ENCODE data around the gene TMEM79. TPM values are rescaled to one million over a fixed set of nuclear protein-coding genes. Genes with fewer than 3 reads are reported as not detected.

Gene TMEM79
- total RNA-seq, 1 experiment from 2014 or later, result 6.1 TPM

- Histone ChIP-seq H4K20me1 (ENCODE audit: insufficient read depth, low read depth, low read length) (peaks cover 25% of the 10 kb centered on the region; the same call in 1 of the 2 replicates), H3K27me3 (ENCODE audit: low read length) (no peaks in the 10 kb centered on the region), H3K27ac (ENCODE audit: low read length) (no peak overlapping the region), H2AFZ (ENCODE audit: low read length) (no peak overlapping the region), H3K4me3 (ENCODE audit: low read length) (peak overlapping the region; percentile 74), H3K9me3 (ENCODE audit: low read length) (no peaks in the 10 kb centered on the region), H3K4me2 (ENCODE audit: low read depth, low read length, poor library complexity, severe bottlenecking) (peak overlapping the region; percentile 70), H3K79me2 (ENCODE audit: low read length) (peaks cover 56% of the 10 kb centered on the region), H3K4me1 (ENCODE audit: low read length) (peaks cover 24% of the 10 kb centered on the region), H3K36me3 (ENCODE audit: insufficient read depth, low read length) (peaks cover 16% of the 10 kb centered on the region; the same call in 1 of the 2 replicates), H3K9ac (ENCODE audit: low read length) (peak overlapping the region; percentile 94), H3K9me2 (replicated peaks; ENCODE audit: insufficient read depth, low read length) (no peaks in the 10 kb centered on the region)
- no peak for DNase-seq
Measured at GRCh38 chr1:156283521-156283920, 604 bp upstream of the TMEM79 start.

- no peaks in the 10 kb centered on the region for H3K9me3 ChIP-seq (ENCODE audit: low read length)
Measured at GRCh38 chr1:156284757-156285156, 632 bp downstream of the TMEM79 start.

GRCh38 chr1:156285437-156285836 lies 1.3 kb downstream of the TMEM79 start:
- Histone ChIP-seq H3K27me3 (ENCODE audit: low read length) (no peaks in the 10 kb centered on the region), H3K9me2 (replicated peaks; ENCODE audit: insufficient read depth, low read length) (no peaks in the 10 kb centered on the region), H3K9me3 (ENCODE audit: low read length) (no peaks in the 10 kb centered on the region), H2AFZ (ENCODE audit: low read length) (no peak overlapping the region), H4K20me1 (ENCODE audit: insufficient read depth, low read depth, low read length) (peaks cover 14% of the 10 kb centered on the region; the same call in 1 of the 2 replicates), H3K27ac (ENCODE audit: low read length) (no peak overlapping the region), H3K36me3 (ENCODE audit: insufficient read depth, low read length) (peaks cover 7% of the 10 kb centered on the region; the same call in 1 of the 2 replicates), H3K4me2 (ENCODE audit: low read depth, low read length, poor library complexity, severe bottlenecking) (no peak overlapping the region), H3K4me3 (ENCODE audit: low read length) (no peak overlapping the region), H3K4me1 (ENCODE audit: low read length) (peaks cover 22% of the 10 kb centered on the region), H3K79me2 (ENCODE audit: low read length) (peaks cover 36% of the 10 kb centered on the region), H3K9ac (ENCODE audit: low read length) (no peak overlapping the region)
- DNase-seq, result no peak

More at GRCh38 chr1:156284757-156285156, 632 bp downstream of the TMEM79 start:
- no peak overlapping the region for H3K9ac ChIP-seq (ENCODE audit: low read length)
- H3K79me2 ChIP-seq (ENCODE audit: low read length), result peaks cover 43% of the 10 kb centered on the region
- H3K36me3 ChIP-seq (ENCODE audit: insufficient read depth, low read length), result peaks cover 11% of the 10 kb centered on the region; the same call in 1 of the 2 replicates
- no peak for DNase-seq
- no peaks in the 10 kb centered on the region for H3K27me3 ChIP-seq (ENCODE audit: low read length)
- no peak overlapping the region for H3K27ac ChIP-seq (ENCODE audit: low read length)
- no peak overlapping the region for H2AFZ ChIP-seq (ENCODE audit: low read length)
- H3K4me2 ChIP-seq (ENCODE audit: low read depth, low read length, poor library complexity, severe bottlenecking), result no peak overlapping the region
- no peak overlapping the region for H3K4me3 ChIP-seq (ENCODE audit: low read length)
- no peaks in the 10 kb centered on the region for H3K9me2 ChIP-seq (replicated peaks; ENCODE audit: insufficient read depth, low read length)
- peaks cover 20% of the 10 kb centered on the region; the same call in 1 of the 2 replicates for H4K20me1 ChIP-seq (ENCODE audit: insufficient read depth, low read depth, low read length)
- peaks cover 24% of the 10 kb centered on the region for H3K4me1 ChIP-seq (ENCODE audit: low read length)

- no peak overlapping the region for H3K9ac ChIP-seq (ENCODE audit: low read length)
- H3K79me2 ChIP-seq (ENCODE audit: low read length), result peaks cover 30% of the 10 kb centered on the region
- H3K36me3 ChIP-seq (ENCODE audit: insufficient read depth, low read length), result peaks cover 7% of the 10 kb centered on the region; the same call in 1 of the 2 replicates
- no peaks in the 10 kb centered on the region for H3K27me3 ChIP-seq (ENCODE audit: low read length)
- H3K4me2 ChIP-seq (ENCODE audit: low read depth, low read length, poor library complexity, severe bottlenecking), result no peak overlapping the region
- peaks cover 20% of the 10 kb centered on the region for H3K4me1 ChIP-seq (ENCODE audit: low read length)
- H2AFZ ChIP-seq (ENCODE audit: low read length), result no peak overlapping the region
- no peak for DNase-seq
- no peak overlapping the region for H3K4me3 ChIP-seq (ENCODE audit: low read length)
- H3K9me3 ChIP-seq (ENCODE audit: low read length), result no peaks in the 10 kb centered on the region
- H3K9me2 ChIP-seq (replicated peaks; ENCODE audit: insufficient read depth, low read length), result no peaks in the 10 kb centered on the region
- H4K20me1 ChIP-seq (ENCODE audit: insufficient read depth, low read depth, low read length), result peaks cover 7% of the 10 kb centered on the region; the same call in 1 of the 2 replicates
- H3K27ac ChIP-seq (ENCODE audit: low read length), result no peak overlapping the region
Measured at GRCh38 chr1:156286061-156286460, 1.9 kb downstream of the TMEM79 start.

GRCh38 chr1:156289857-156290256 lies 5.7 kb downstream of the TMEM79 start:
- Histone ChIP-seq H3K9me2 (replicated peaks; ENCODE audit: insufficient read depth, low read length) (no peaks in the 10 kb centered on the region), H3K79me2 (ENCODE audit: low read length) (0 out of 2 replicates have a peak, but pooled peaks cover 3% of the 10 kb centered on the region), H2AFZ (ENCODE audit: low read length) (no peak overlapping the region), H3K36me3 (ENCODE audit: insufficient read depth, low read length) (peaks cover 7% of the 10 kb centered on the region; the same call in 1 of the 2 replicates), H3K9ac (ENCODE audit: low read length) (no peak overlapping the region), H3K4me2 (ENCODE audit: low read depth, low read length, poor library complexity, severe bottlenecking) (no peak overlapping the region), H3K4me3 (ENCODE audit: low read length) (no peak overlapping the region), H3K9me3 (ENCODE audit: low read length) (no peaks in the 10 kb centered on the region), H3K27ac (ENCODE audit: low read length) (no peak overlapping the region), H3K4me1 (ENCODE audit: low read length) (peaks cover 17% of the 10 kb centered on the region), H4K20me1 (ENCODE audit: insufficient read depth, low read depth, low read length) (no peaks in the 10 kb centered on the region), H3K27me3 (ENCODE audit: low read length) (no peaks in the 10 kb centered on the region)
- DNase-seq, result no peak

- H3K27me3 ChIP-seq (ENCODE audit: low read length), result no peaks in the 10 kb centered on the region
- peaks cover 28% of the 10 kb centered on the region for H3K4me1 ChIP-seq (ENCODE audit: low read length)
- H3K36me3 ChIP-seq (ENCODE audit: insufficient read depth, low read length), result peaks cover 7% of the 10 kb centered on the region; the same call in 1 of the 2 replicates
- H3K9me3 ChIP-seq (ENCODE audit: low read length), result no peaks in the 10 kb centered on the region
- no peak overlapping the region for H3K27ac ChIP-seq (ENCODE audit: low read length)
- H3K79me2 ChIP-seq (ENCODE audit: low read length), result 0 out of 2 replicates have a peak, but pooled peaks cover 4% of the 10 kb centered on the region
- H4K20me1 ChIP-seq (ENCODE audit: insufficient read depth, low read depth, low read length), result no peaks in the 10 kb centered on the region
- H3K9ac ChIP-seq (ENCODE audit: low read length), result peak overlapping the region; percentile 66
- H3K4me3 ChIP-seq (ENCODE audit: low read length), result peak overlapping the region; percentile 56; the same call in 1 of the 2 replicates
- DNase-seq, result peak; percentile 90
- H3K4me2 ChIP-seq (ENCODE audit: low read depth, low read length, poor library complexity, severe bottlenecking), result peak overlapping the region; percentile 64
- peak overlapping the region; percentile 41; the same call in 1 of the 2 replicates for H2AFZ ChIP-seq (ENCODE audit: low read length)
- H3K9me2 ChIP-seq (replicated peaks; ENCODE audit: insufficient read depth, low read length), result no peaks in the 10 kb centered on the region
Measured at GRCh38 chr1:156291226-156292061, 7.3 kb downstream of the TMEM79 start.

- H3K9ac ChIP-seq (ENCODE audit: low read length), result no peak overlapping the region
- no peak overlapping the region for H3K4me3 ChIP-seq (ENCODE audit: low read length)
- H4K20me1 ChIP-seq (ENCODE audit: insufficient read depth, low read depth, low read length), result no peaks in the 10 kb centered on the region
- no peak for DNase-seq
- no peak overlapping the region for H3K27ac ChIP-seq (ENCODE audit: low read length)
- peaks cover 28% of the 10 kb centered on the region for H3K4me1 ChIP-seq (ENCODE audit: low read length)
- H3K27me3 ChIP-seq (ENCODE audit: low read length), result no peaks in the 10 kb centered on the region
- H3K36me3 ChIP-seq (ENCODE audit: insufficient read depth, low read length), result peaks cover 7% of the 10 kb centered on the region; the same call in 1 of the 2 replicates
- H3K4me2 ChIP-seq (ENCODE audit: low read depth, low read length, poor library complexity, severe bottlenecking), result no peak overlapping the region
- no peak overlapping the region for H2AFZ ChIP-seq (ENCODE audit: low read length)
- H3K9me3 ChIP-seq (ENCODE audit: low read length), result no peaks in the 10 kb centered on the region
- 0 out of 2 replicates have a peak, but pooled peaks cover 4% of the 10 kb centered on the region for H3K79me2 ChIP-seq (ENCODE audit: low read length)
- H3K9me2 ChIP-seq (replicated peaks; ENCODE audit: insufficient read depth, low read length), result no peaks in the 10 kb centered on the region
Measured at GRCh38 chr1:156293098-156293434, 8.9 kb downstream of the TMEM79 start.

GRCh38 chr1:156293895-156294294 lies 9.8 kb downstream of the TMEM79 start:
- no peaks in the 10 kb centered on the region for H3K9me2 ChIP-seq (replicated peaks; ENCODE audit: insufficient read depth, low read length)

More at GRCh38 chr1:156293895-156294294, 9.8 kb downstream of the TMEM79 start:
- no peaks in the 10 kb centered on the region for H4K20me1 ChIP-seq (ENCODE audit: insufficient read depth, low read depth, low read length)
- no peak overlapping the region for H3K27ac ChIP-seq (ENCODE audit: low read length)
- H3K36me3 ChIP-seq (ENCODE audit: insufficient read depth, low read length), result peaks cover 4% of the 10 kb centered on the region; the same call in 1 of the 2 replicates
- H3K9me3 ChIP-seq (ENCODE audit: low read length), result no peaks in the 10 kb centered on the region
- DNase-seq, result no peak
- H3K4me3 ChIP-seq (ENCODE audit: low read length), result no peak overlapping the region
- no peak overlapping the region for H3K4me2 ChIP-seq (ENCODE audit: low read depth, low read length, poor library complexity, severe bottlenecking)
- H3K79me2 ChIP-seq (ENCODE audit: low read length), result 0 out of 2 replicates have a peak, but pooled peaks cover 4% of the 10 kb centered on the region
- H3K4me1 ChIP-seq (ENCODE audit: low read length), result peaks cover 28% of the 10 kb centered on the region
- no peak overlapping the region for H2AFZ ChIP-seq (ENCODE audit: low read length)
- no peak overlapping the region for H3K9ac ChIP-seq (ENCODE audit: low read length)
- H3K27me3 ChIP-seq (ENCODE audit: low read length), result no peaks in the 10 kb centered on the region
